ENCODE results near the gene NECAP2. TPM values are rescaled to one million over a fixed set of nuclear protein-coding genes. Genes with fewer than 3 reads are reported as not detected.

Gene NECAP2
- total RNA-seq, 1 donor from 2014 or later = 14.9 TPM

- H3K36me3 ChIP-seq = peaks cover 66% of the 10 kb centered on the region
- TF ChIP-seq, protein P1, sequence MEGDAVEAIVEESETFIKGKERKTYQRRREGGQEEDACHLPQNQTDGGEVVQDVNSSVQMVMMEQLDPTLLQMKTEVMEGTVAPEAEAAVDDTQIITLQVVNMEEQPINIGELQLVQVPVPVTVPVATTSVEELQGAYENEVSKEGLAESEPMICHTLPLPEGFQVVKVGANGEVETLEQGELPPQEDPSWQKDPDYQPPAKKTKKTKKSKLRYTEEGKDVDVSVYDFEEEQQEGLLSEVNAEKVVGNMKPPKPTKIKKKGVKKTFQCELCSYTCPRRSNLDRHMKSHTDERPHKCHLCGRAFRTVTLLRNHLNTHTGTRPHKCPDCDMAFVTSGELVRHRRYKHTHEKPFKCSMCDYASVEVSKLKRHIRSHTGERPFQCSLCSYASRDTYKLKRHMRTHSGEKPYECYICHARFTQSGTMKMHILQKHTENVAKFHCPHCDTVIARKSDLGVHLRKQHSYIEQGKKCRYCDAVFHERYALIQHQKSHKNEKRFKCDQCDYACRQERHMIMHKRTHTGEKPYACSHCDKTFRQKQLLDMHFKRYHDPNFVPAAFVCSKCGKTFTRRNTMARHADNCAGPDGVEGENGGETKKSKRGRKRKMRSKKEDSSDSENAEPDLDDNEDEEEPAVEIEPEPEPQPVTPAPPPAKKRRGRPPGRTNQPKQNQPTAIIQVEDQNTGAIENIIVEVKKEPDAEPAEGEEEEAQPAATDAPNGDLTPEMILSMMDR (IDR thresholded peaks at IDR 0.05; ENCODE audit: borderline replicate concordance) = no peak
- DNase-seq = peak; percentile 24
These were observed 18.9 kb downstream of the NECAP2 start for GRCh38 chr1:16459352-16459925.

GRCh38 chr1:16461681-16462080, 21.2 kb downstream of the NECAP2 start:
- no peak for DNase-seq
- Histone ChIP-seq H3K4me1 (peaks cover 25% of the 10 kb centered on the region), H3K9me3 (replicated peaks) (no peaks in the 10 kb centered on the region), H3K4me3 (no peak overlapping the region), H3K27me3 (ENCODE audit: low read depth) (no peaks in the 10 kb centered on the region), H3K36me3 (peaks cover 47% of the 10 kb centered on the region), H3K27ac (replicated peaks) (no peak overlapping the region)
- TF ChIP-seq, protein P1 (IDR thresholded peaks at IDR 0.05; ENCODE audit: borderline replicate concordance) = no peak
- intact Hi-C loops (cut with micrococcal nuclease) = no loop called here

More at GRCh38 chr1:16459352-16459925, 18.9 kb downstream of the NECAP2 start:
- Histone ChIP-seq H3K4me3 (no peak overlapping the region), H3K4me1 (peaks cover 48% of the 10 kb centered on the region), H3K27me3 (ENCODE audit: low read depth) (no peaks in the 10 kb centered on the region), H3K27ac (replicated peaks) (peak overlapping the region; percentile 18), H3K9me3 (replicated peaks) (no peaks in the 10 kb centered on the region)
- intact Hi-C loops (cut with micrococcal nuclease) = no loop called here

- peaks cover 14% of the 10 kb centered on the region for H3K4me1 ChIP-seq
- intact Hi-C loops (cut with micrococcal nuclease) = no loop called here
- H3K4me3 ChIP-seq = no peak overlapping the region
- TF ChIP-seq, protein P1 (IDR thresholded peaks at IDR 0.05; ENCODE audit: borderline replicate concordance) = no peak
- DNase-seq = no peak
- H3K27me3 ChIP-seq (ENCODE audit: low read depth) = no peaks in the 10 kb centered on the region
- H3K27ac ChIP-seq (replicated peaks) = no peak overlapping the region
- no peaks in the 10 kb centered on the region for H3K9me3 ChIP-seq (replicated peaks)
- H3K36me3 ChIP-seq = peaks cover 37% of the 10 kb centered on the region
These were observed 22.3 kb downstream of the NECAP2 start for GRCh38 chr1:16462773-16463330.

DNA sequence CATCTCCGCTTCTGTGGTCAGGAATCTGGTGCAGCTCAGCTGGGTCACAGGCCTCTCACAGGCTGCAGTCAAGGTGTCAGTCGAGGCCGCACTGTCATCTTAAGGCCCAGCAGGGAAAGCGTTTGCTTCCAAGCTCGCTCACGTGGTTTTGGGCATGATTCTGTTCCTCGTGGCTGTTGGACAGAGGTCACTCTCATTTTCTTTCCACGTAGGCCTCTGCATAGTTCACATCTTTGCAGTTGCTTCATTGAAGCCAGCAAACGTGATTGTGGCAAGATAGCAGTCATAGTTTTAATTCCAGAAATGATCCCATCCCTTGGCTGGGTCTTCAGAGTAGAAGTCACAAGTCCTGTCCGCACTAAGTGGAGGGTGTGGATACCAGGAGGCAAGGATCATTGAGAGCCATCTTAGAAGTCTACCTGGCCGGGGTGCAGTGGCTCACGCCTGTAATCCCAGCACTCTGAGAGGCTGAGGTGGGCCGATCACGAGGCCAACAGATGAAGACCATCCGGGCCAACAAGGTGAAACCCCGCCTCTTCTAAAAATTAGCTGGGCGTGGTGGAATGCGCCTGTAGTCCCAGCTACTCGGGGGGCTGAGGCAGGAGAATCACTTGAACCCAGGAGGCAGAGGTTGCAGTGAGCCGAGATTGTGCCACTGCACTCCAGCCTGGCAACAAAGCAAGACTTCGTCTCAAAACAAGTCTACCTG, 24.5 kb downstream of the NECAP2 start:
- H3K27ac ChIP-seq (replicated peaks) = no peak overlapping the region
- H3K4me1 ChIP-seq = no peaks in the 10 kb centered on the region
- TF ChIP-seq, protein P1 (IDR thresholded peaks at IDR 0.05; ENCODE audit: borderline replicate concordance) = no peak
- H3K4me3 ChIP-seq = no peak overlapping the region
- no peak for DNase-seq
- H3K36me3 ChIP-seq = peaks cover 18% of the 10 kb centered on the region
- no peaks in the 10 kb centered on the region for H3K27me3 ChIP-seq (ENCODE audit: low read depth)
- no peaks in the 10 kb centered on the region for H3K9me3 ChIP-seq (replicated peaks)
- intact Hi-C loops (cut with micrococcal nuclease) = no loop called here

GRCh38 chr1:16468558-16468957, 28.0 kb downstream of the NECAP2 start:
- no peaks in the 10 kb centered on the region for H3K27me3 ChIP-seq (ENCODE audit: low read depth)
- TF ChIP-seq, protein P1 (IDR thresholded peaks at IDR 0.05; ENCODE audit: borderline replicate concordance) = no peak
- no peak for DNase-seq
- H3K27ac ChIP-seq (replicated peaks) = no peak overlapping the region
- no peaks in the 10 kb centered on the region for H3K4me1 ChIP-seq
- H3K36me3 ChIP-seq = peaks cover 17% of the 10 kb centered on the region
- H3K4me3 ChIP-seq = no peak overlapping the region
- no peaks in the 10 kb centered on the region for H3K9me3 ChIP-seq (replicated peaks)
- intact Hi-C loops (cut with micrococcal nuclease) = no loop called here

Data from left ventricle myocardium inferior (tissue), 1 donor.